CD14-positive monocyte (primary cell): Measurements from ENCODE around the gene PCCA. TPM values are rescaled to one million over a fixed set of nuclear protein-coding genes. Genes with fewer than 3 reads are reported as not detected.

Source experiments
- DNase-seq, 3 donors: peaks; one replicate each; pipeline ENCODE4 v3.0.0-alpha.2; 2011 to 2022
- H2AFZ ChIP-seq: 2 replicates; pipeline ENCODE4 v1.6.0; 2012; ENCODE audit warnings: mild to moderate bottlenecking, low read depth, low read length, inconsistent platforms; ENCODE audit not compliant: insufficient read depth, poor library complexity, severe bottlenecking
- H3K27ac ChIP-seq, 2 donors: 1 replicate in 1 of 2; 2 replicates in 1 of 2; pipeline ENCODE4 v1.5.1; 2012 to 2013; ENCODE audit warnings: low read length in 2 of 2, control low read depth in 1 of 2, inconsistent platforms in 1 of 2, low read depth in 1 of 2, mild to moderate bottlenecking in 1 of 2
- H3K27me3 ChIP-seq, 2 donors: one replicate each; pipeline versions ENCODE4 v1.6.0 to v1.6.1; 2011 to 2013; ENCODE audit warnings: low read length in 2 of 2; ENCODE audit not compliant: control insufficient read depth in 2 of 2, insufficient read depth in 2 of 2
- H3K36me3 ChIP-seq, 2 donors: replicated peaks in 1 of 2; 1 replicate in 1 of 2; 2 replicates in 1 of 2; pipeline versions ENCODE4 v1.5.1 to v1.6.1; 2012 to 2013; ENCODE audit warnings: low read length in 2 of 2, control low read depth in 1 of 2, inconsistent platforms in 1 of 2, mild to moderate bottlenecking in 1 of 2; ENCODE audit not compliant: insufficient read depth in 2 of 2, control insufficient read depth in 1 of 2
- H3K4me1 ChIP-seq, 2 donors: 1 replicate in 1 of 2; 2 replicates in 1 of 2; pipeline versions ENCODE4 v1.5.1 to v1.6.1; 2012 to 2013; ENCODE audit warnings: low read length in 2 of 2, control low read depth in 1 of 2, inconsistent platforms in 1 of 2, mild to moderate bottlenecking in 1 of 2, moderate library complexity in 1 of 2; ENCODE audit not compliant: insufficient read depth in 2 of 2, control insufficient read depth in 1 of 2
- H3K4me2 ChIP-seq: replicated peaks from 2 replicates; pipeline ENCODE3; 2012; ENCODE audit warnings: low read length, moderate library complexity, mild to moderate bottlenecking; ENCODE audit not compliant: poor library complexity, severe bottlenecking; ENCODE audit errors: extremely low read depth
- H3K4me3 ChIP-seq, 3 experiments: fragments of 200-600 bp in 1 of 3; sonication (generic) in 1 of 3; replicated peaks in 1 of 3; 1 replicate in 2 of 3; 2 replicates in 1 of 3; pipeline ENCODE4 v1.5.1; 2011 to 2013; ENCODE audit warnings: low read length in 3 of 3, mild to moderate bottlenecking in 3 of 3, control low read depth in 2 of 3, low read depth in 2 of 3, inconsistent platforms in 1 of 3, moderate library complexity in 1 of 3
- H3K79me2 ChIP-seq: 2 replicates; pipeline ENCODE4 v1.6.0; 2012; ENCODE audit warnings: mild to moderate bottlenecking, control low read depth, inconsistent platforms, low read length, moderate library complexity; ENCODE audit not compliant: insufficient read depth
- H3K9ac ChIP-seq: 2 replicates; pipeline ENCODE4 v1.6.0; 2017; ENCODE audit warnings: low read length, mild to moderate bottlenecking; ENCODE audit not compliant: insufficient read depth, poor library complexity, severe bottlenecking
- H3K9me3 ChIP-seq, 2 donors: replicated peaks in 1 of 2; 1 replicate in 1 of 2; 2 replicates in 1 of 2; pipeline versions ENCODE4 v1.5.1 to v1.6.1; 2012 to 2013; ENCODE audit warnings: low read length in 2 of 2, control low read depth in 1 of 2; ENCODE audit not compliant: control insufficient read depth in 1 of 2, insufficient read depth in 1 of 2
- H4K20me1 ChIP-seq: 2 replicates; pipeline ENCODE4 v1.6.0; 2012; ENCODE audit warnings: mild to moderate bottlenecking, low read length, control low read depth, moderate library complexity; ENCODE audit not compliant: insufficient read depth
- H3K27ac Mint-ChIP-seq, 7 donors: one replicate each; pipeline ENCODE4 v1.8.0; 2020; ENCODE audit warnings: mild to moderate bottlenecking in 7 of 7, mixed read lengths in 7 of 7, moderate library complexity in 6 of 7, inconsistent platforms in 2 of 7
- H3K27me3 Mint-ChIP-seq, 3 donors: one replicate each; pipeline ENCODE4 v1.8.0; 2021 to 2022; ENCODE audit warnings: low read depth in 3 of 3, mild to moderate bottlenecking in 3 of 3, mixed read lengths in 3 of 3, moderate library complexity in 3 of 3, inconsistent platforms in 1 of 3
- H3K36me3 Mint-ChIP-seq, 2 donors: one replicate each; pipeline ENCODE4 v1.8.0; 2020; ENCODE audit warnings: mixed read lengths in 2 of 2, inconsistent platforms in 1 of 2, mild to moderate bottlenecking in 1 of 2
- H3K4me1 Mint-ChIP-seq: one replicate; pipeline ENCODE4 v1.8.0; 2020; ENCODE audit warnings: mild to moderate bottlenecking, mixed read lengths
- H3K4me3 Mint-ChIP-seq, 2 donors: one replicate each; pipeline ENCODE4 v1.8.0; 2020; ENCODE audit warnings: mild to moderate bottlenecking in 2 of 2, mixed read lengths in 2 of 2, moderate library complexity in 1 of 2
- H3K9me3 Mint-ChIP-seq, 7 donors: one replicate each; pipeline ENCODE4 v1.8.0; 2020 to 2022; ENCODE audit warnings: mixed read lengths in 7 of 7, mild to moderate bottlenecking in 6 of 7, moderate library complexity in 6 of 7, inconsistent platforms in 2 of 7
- CTCF ChIP-seq: fragments of 200-600 bp; IDR thresholded peaks from one replicate; pipeline ENCODE4 v1.8.0; 2022; ENCODE audit warnings: antibody characterized with exemption, mild to moderate bottlenecking
- WGBS: methylation state at CpG from one replicate; pipeline ENCODE4 v1.1.5; 2013; ENCODE audit warnings: missing lambda C conversion rate; ENCODE audit not compliant: insufficient coverage; 5-methylcytosine and 5-hydroxymethylcytosine counted together
- intact Hi-C, 2 donors: fragments of 100-400 bp; cut with micrococcal nuclease; formaldehyde crosslinking; loops; one replicate each; pipeline versions ENCODE4 v1.15.0 to v1.15.1; 2023
- polyA plus RNA-seq, 3 donors: library from polyadenylated mRNA; depleted of rRNA in 1 of 3; unstranded in 2 of 3; stranded (reverse) in 1 of 3; fragments of 300-500 nt in 2 of 3; fragments of >200 nt in 1 of 3; fragmentation: Illumina TruSeq in 2 of 3; gene quantifications; 1 replicate in 2 of 3; 2 replicates in 1 of 3; pipeline ENCODE4 v1.2.3, GENCODE V29; 2012 to 2021

PCCA gene
- polyA plus RNA-seq, 3 donors, result 4.4 to 13.5 (median 11.9) TPM

DNA sequence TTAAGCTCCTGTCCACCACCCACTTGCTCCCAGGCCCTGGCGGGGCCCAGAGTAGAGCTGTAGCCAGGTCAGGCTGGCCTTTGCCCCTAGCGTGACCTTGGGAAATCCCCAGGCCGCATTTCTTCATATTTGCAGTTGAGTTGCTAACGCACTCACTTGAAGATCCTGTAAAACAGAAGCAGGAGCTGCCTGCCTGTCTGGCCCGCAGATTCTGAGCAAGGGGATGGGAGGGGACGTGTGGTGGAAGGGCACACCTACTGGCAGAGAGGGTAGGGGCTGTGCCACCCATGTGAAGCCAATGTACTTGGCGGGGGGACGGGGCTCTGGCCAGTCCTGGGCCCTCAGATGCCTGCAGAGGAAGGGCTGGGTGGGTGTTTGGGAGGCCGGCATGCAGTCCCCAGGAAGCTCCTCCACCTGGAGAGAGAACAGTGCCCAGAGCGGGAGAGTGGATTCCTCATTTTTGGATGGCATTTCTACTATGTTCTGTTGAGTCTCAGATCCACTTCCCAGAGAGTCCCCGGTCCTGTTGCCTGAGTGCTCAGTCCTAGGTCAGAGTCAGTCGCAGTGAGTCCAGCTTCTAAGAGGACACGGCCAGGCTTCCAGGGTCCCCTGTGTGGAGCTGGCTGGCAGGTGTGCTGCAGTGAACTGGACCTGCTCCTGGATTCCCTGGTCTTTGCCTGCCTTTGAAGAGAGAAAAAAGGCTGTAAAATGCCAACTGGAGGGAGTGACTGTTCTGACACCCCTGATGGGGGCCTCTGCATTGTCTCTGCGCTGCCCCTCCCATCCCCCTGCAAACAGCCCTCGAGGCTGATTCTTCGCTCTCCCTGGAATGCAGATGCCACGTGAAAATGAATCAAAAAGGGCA is 436.8 kb downstream of the PCCA start:
- WGBS, result 96% methylated on average over 17 of the region's 17 CpGs
- no peak for TF ChIP-seq CTCF
- Histone ChIP-seq H3K27me3 (peaks cover 9 to 21% of the 10 kb centered on the region in 2 donors), H3K79me2 (no peaks in the 10 kb centered on the region), H3K36me3 (no peaks in the 10 kb centered on the region), H3K9me3 (no peaks in the 10 kb centered on the region), H3K4me1 (no peaks in the 10 kb centered on the region), H3K4me3 (no peak overlapping the region), H3K4me2 (no peak overlapping the region), H3K9ac (no peak overlapping the region), H2AFZ (no peak overlapping the region), H3K27ac (no peak overlapping the region), H4K20me1 (no peaks in the 10 kb centered on the region)
- Mint-ChIP-seq H3K4me1 (peaks cover 9% of the 10 kb centered on the region), H3K27ac (peak overlapping the region in 1 of 7 donors; percentile 23), H3K36me3 (peaks cover 7 to 13% of the 10 kb centered on the region in 2 donors), H3K4me3 (no peak overlapping the region), H3K27me3 (peaks cover 0 to 15% (median 7%) of the 10 kb centered on the region in 3 donors), H3K9me3 (peaks cover 0 to 2% (median 0%) of the 10 kb centered on the region in 7 donors)
- DNase-seq, result no peak
- intact Hi-C loops, result loop anchor here in 1 of 2 donors (10.0 kb wide), 1 partner anchor 871 kb away; no protein-coding TSS in a partner anchor

- Histone ChIP-seq H2AFZ (no peak overlapping the region), H3K9ac (no peak overlapping the region), H3K36me3 (no peaks in the 10 kb centered on the region), H3K27me3 (peaks cover 6 to 14% of the 10 kb centered on the region in 2 donors), H4K20me1 (no peaks in the 10 kb centered on the region), H3K79me2 (no peaks in the 10 kb centered on the region), H3K4me1 (no peaks in the 10 kb centered on the region), H3K27ac (no peak overlapping the region), H3K4me3 (no peak overlapping the region), H3K4me2 (no peak overlapping the region), H3K9me3 (no peaks in the 10 kb centered on the region)
- intact Hi-C loops, result loop anchor here in 1 of 2 donors (10.0 kb wide), 1 partner anchor 872 kb away; no protein-coding TSS in a partner anchor
- Mint-ChIP-seq H3K27me3 (peaks cover 0 to 8% (median 4%) of the 10 kb centered on the region in 3 donors), H3K4me3 (no peak overlapping the region), H3K4me1 (peaks cover 7% of the 10 kb centered on the region), H3K36me3 (peaks cover 11 to 13% of the 10 kb centered on the region in 2 donors), H3K9me3 (peaks cover 0 to 2% (median 0%) of the 10 kb centered on the region in 7 donors), H3K27ac (peak overlapping the region in 1 of 7 donors; percentile 23)
- 96% methylated on average over 25 of the region's 27 CpGs for WGBS
- no peak for DNase-seq
- no peak for TF ChIP-seq CTCF
These were observed 437.6 kb downstream of the PCCA start for GRCh38 chr13:100526318-100527000.
